GM10266 (cell line): Measurements from ENCODE around the gene CNOT1.
"Not testable (repeated sequence)": the region's sequence is repeated elsewhere in the genome, so short reads cannot be mapped to it uniquely, and the experiment has no call there.

Experiments used
- DNase-seq: peaks from one replicate; pipeline ENCODE4 v3.0.0; 2012; ENCODE audit errors: extremely low spot score
- TF ChIP-seq, protein P1 (sequence below): IDR thresholded peaks from 2 replicates; pipeline ENCODE4 v1.5.1; 2012; ENCODE audit warnings: mild to moderate bottlenecking, low read depth; ENCODE audit not compliant: control insufficient read depth, insufficient read depth; ENCODE audit errors: missing control alignments

Gene CNOT1

GRCh38 chr16:58620396-58620795 is 9.2 kb downstream of the CNOT1 start:
- TF ChIP-seq, protein P1, sequence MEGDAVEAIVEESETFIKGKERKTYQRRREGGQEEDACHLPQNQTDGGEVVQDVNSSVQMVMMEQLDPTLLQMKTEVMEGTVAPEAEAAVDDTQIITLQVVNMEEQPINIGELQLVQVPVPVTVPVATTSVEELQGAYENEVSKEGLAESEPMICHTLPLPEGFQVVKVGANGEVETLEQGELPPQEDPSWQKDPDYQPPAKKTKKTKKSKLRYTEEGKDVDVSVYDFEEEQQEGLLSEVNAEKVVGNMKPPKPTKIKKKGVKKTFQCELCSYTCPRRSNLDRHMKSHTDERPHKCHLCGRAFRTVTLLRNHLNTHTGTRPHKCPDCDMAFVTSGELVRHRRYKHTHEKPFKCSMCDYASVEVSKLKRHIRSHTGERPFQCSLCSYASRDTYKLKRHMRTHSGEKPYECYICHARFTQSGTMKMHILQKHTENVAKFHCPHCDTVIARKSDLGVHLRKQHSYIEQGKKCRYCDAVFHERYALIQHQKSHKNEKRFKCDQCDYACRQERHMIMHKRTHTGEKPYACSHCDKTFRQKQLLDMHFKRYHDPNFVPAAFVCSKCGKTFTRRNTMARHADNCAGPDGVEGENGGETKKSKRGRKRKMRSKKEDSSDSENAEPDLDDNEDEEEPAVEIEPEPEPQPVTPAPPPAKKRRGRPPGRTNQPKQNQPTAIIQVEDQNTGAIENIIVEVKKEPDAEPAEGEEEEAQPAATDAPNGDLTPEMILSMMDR: no peak
- no peak for DNase-seq

GRCh38 chr16:58615280-58615679 is 14.3 kb downstream of the CNOT1 start:
- TF ChIP-seq, protein P1: no peak
- no peak for DNase-seq

DNA sequence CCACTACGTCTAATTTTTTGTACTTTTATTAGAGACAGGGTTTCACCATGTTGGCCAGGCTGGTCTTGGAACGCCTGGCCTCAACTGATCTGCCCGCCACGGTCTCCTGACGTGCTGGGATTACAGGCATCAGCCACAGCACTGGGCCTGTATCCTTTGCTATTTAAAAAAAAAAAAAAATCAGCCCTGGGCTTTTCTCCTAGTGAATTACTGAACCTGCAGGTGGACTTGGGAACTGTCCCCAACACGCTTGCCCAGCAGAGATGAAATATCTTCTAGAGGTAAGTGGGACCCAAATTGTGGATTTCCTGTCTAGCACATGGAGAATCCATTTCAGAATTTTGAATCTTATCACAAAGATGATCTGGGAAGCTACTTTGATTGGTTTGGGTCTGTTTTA is 14.8 kb downstream of the CNOT1 start:
- TF ChIP-seq, protein P1: no peak
- no peak for DNase-seq

DNA sequence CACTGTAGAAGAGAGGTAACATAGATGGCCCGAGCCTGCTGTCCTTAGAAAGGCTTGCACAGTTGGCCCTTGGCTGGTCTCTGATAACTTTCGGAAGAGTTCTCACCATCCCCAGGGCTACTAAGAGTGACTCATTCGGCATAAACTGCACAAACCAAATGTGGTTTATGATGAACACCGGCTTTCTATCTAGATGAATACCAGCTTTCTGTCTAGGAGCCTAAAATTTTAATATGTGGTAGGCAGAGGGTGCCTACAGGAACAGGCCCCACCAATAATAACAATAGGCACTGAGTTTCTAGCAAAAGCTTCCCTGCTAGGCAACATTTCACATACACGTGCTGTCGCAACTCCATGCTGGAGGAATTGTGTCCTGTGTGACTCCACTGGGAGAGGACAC is 15.4 kb downstream of the CNOT1 start:
- no peak for DNase-seq
- TF ChIP-seq, protein P1: no peak

DNA sequence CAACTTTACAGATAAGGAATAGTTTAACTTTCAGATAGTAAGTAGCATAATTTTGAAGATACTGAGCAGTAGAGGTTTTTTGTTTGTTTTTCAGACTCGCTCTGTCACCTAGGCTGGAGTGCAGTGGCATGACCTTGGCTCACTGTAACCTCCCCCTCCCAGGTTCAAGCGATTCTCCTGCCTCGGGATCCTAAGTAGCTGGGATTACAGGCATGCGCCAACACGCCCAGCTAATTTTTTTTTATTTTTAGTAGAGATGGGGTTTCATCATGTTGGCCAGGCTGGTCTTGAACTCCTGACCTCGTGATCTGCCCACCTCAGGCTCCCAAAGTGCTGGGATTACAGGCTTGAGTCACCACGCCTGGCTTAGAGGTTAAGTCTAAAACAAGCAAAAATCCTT is 16.7 kb downstream of the CNOT1 start:
- not testable (repeated sequence) for DNase-seq

GRCh38 chr16:58608601-58609136 is 21.0 kb downstream of the CNOT1 start:
- no peak for DNase-seq
- TF ChIP-seq, protein P1: no peak

- DNase-seq: no peak
- TF ChIP-seq, protein P1: no peak
Measured at GRCh38 chr16:58605562-58605961, 24.1 kb downstream of the CNOT1 start.

GRCh38 chr16:58591083-58591482 is 38.5 kb downstream of the CNOT1 start:
- TF ChIP-seq, protein P1: no peak
- no peak for DNase-seq
